Measurements from ENCODE around the gene RAPGEF5. TPM values are rescaled to one million over a fixed set of nuclear protein-coding genes. Genes with fewer than 3 reads are reported as not detected.
"Not testable (repeated sequence)": the region's sequence is repeated elsewhere in the genome, so short reads cannot be mapped to it uniquely, and the experiment has no call there.

The RAPGEF5 gene
- polyA plus RNA-seq, 1 of the 3 experiments (the other 2 are of a cell fraction): 1.2 TPM

DNA sequence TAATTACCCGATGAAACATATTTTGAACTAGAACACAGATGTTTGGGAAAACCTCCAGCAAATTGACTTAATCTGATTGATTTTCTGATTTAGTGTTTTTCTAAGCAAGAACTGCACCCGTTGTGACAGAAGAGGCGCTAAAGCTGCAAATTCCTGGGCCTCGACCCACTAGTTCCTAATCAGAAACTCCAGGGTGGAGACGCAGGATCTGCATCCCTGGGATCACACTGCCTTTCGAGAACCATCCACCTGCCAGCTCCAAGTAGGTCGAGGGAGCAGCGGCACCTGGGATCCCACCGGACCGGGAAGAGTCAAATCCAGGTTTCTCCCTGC lies 274.4 kb downstream of the RAPGEF5 start (continued):
- TF ChIP-seq, protein P1, sequence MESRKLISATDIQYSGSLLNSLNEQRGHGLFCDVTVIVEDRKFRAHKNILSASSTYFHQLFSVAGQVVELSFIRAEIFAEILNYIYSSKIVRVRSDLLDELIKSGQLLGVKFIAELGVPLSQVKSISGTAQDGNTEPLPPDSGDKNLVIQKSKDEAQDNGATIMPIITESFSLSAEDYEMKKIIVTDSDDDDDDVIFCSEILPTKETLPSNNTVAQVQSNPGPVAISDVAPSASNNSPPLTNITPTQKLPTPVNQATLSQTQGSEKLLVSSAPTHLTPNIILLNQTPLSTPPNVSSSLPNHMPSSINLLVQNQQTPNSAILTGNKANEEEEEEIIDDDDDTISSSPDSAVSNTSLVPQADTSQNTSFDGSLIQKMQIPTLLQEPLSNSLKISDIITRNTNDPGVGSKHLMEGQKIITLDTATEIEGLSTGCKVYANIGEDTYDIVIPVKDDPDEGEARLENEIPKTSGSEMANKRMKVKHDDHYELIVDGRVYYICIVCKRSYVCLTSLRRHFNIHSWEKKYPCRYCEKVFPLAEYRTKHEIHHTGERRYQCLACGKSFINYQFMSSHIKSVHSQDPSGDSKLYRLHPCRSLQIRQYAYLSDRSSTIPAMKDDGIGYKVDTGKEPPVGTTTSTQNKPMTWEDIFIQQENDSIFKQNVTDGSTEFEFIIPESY (IDR thresholded peaks at IDR 0.05; ENCODE audit: borderline replicate concordance, low read depth): no peak

DNA sequence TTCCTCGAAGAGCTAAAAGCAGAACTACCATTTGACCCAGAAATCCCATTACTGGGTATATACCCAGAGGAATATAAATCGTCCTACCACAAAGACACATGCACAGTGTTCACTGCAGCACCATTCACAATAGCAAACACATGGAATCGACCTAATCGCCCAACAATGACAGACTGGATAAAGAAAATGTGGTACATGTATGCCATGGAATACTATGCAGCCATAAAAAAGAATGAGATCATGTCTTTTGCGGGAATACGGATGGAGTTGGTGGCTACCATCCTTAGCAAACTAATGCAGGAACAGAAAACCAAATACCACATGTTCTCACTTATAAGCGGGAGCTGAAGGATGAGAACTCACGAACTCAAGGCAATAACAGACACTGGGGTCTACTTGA lies 276.7 kb downstream of the RAPGEF5 start:
- H2AFZ ChIP-seq (ENCODE audit: low read depth); H3F3A ChIP-seq (replicated peaks; ENCODE audit: insufficient read depth); H3K27ac ChIP-seq (ENCODE audit: low read depth in 2 of 2, low read length in 1 of 2); H3K9me2 ChIP-seq; POLR2A ChIA-PET; H3K4me3 ChIP-seq (ENCODE audit: low read depth in 2 of 2, low read length in 1 of 2); H3K9ac ChIP-seq; H3K36me3 ChIP-seq (replicated peaks in 1 of 2; ENCODE audit: control insufficient read depth in 1 of 2, insufficient read depth in 2 of 2, low read length in 1 of 2); H3K79me2 ChIP-seq (ENCODE audit: insufficient read depth); H4K20me1 ChIP-seq (ENCODE audit: insufficient read depth); H3K4me2 ChIP-seq; DNase-seq; H3K9me3 ChIP-seq: not testable (repeated sequence)
- Histone ChIP-seq H3K4me1 (ENCODE audit: control insufficient read depth in 1 of 2, insufficient read depth in 2 of 2, low read depth in 1 of 2, low read length in 1 of 2) (peaks cover 0 to 12% of the 10 kb centered on the region in 2 experiments; a peak in 2 of 4 replicates), H3K27me3 (ENCODE audit: insufficient read depth) (peaks cover 18% of the 10 kb centered on the region; the same call in 1 of the 2 replicates)
- CTCF ChIA-PET: interaction anchor here (0.8 to 1.0 kb wide), 2 partner anchors 18 to 420 kb away, joined by 3 read pairs; partner anchors contain the start of gene STEAP1B
- WGBS (ENCODE audit: low lambda C conversion rate): 45% methylated on average over 8 of the region's 8 CpGs

DNA sequence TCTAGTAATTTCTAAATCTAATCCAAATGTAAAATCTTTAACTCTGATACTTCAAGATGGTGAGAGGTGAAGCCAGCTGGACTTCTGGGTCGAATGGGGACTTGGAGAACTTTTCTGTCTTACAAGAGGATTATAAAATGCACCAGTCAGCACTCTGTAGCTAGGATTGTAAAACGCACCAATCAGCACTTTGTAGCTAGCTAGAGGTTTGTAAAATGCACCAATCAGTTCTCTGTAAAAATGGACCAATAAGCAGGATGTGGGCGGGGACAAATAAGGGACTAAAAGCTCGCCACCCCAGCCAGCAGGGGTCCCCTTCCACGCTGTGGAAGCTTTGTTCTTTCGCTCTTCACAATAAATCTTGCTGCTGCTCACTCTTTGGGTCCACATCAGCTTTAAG lies 278.1 kb downstream of the RAPGEF5 start:
- H3K27me3 ChIP-seq (ENCODE audit: insufficient read depth): peaks cover 31% of the 10 kb centered on the region; the same call in 1 of the 2 replicates
- 21% methylated on average over 6 of the region's 6 CpGs for WGBS (ENCODE audit: low lambda C conversion rate)
- H2AFZ ChIP-seq (ENCODE audit: low read depth); H3K4me3 ChIP-seq (ENCODE audit: low read depth in 2 of 2, low read length in 1 of 2); H3K4me2 ChIP-seq; DNase-seq; H3K79me2 ChIP-seq (ENCODE audit: insufficient read depth); H4K20me1 ChIP-seq (ENCODE audit: insufficient read depth); H3K27ac ChIP-seq (ENCODE audit: low read depth in 2 of 2, low read length in 1 of 2); H3K36me3 ChIP-seq (replicated peaks in 1 of 2; ENCODE audit: control insufficient read depth in 1 of 2, insufficient read depth in 2 of 2, low read length in 1 of 2); H3K9me3 ChIP-seq; H3K9me2 ChIP-seq; H3F3A ChIP-seq (replicated peaks; ENCODE audit: insufficient read depth); H3K9ac ChIP-seq; POLR2A ChIA-PET: not testable (repeated sequence)
- CTCF ChIA-PET: interaction anchor here (1.0 to 1.8 kb wide), 3 partner anchors 10 to 61 kb away, joined by 4 to 6 read pairs (median 4); no protein-coding TSS in a partner anchor
- H3K4me1 ChIP-seq (ENCODE audit: control insufficient read depth in 1 of 2, insufficient read depth in 2 of 2, low read depth in 1 of 2, low read length in 1 of 2): peaks cover 0 to 11% of the 10 kb centered on the region in 2 experiments; a peak in 2 of 4 replicates

GRCh38 chr7:22075561-22075960 lies 281.4 kb downstream of the RAPGEF5 start:
- ChIA-PET CTCF (interaction anchor here (0.7 to 3.3 kb wide), 6 partner anchors 8 to 579 kb away, joined by 3 to 8 read pairs (median 5); partner anchors contain the start of gene STEAP1B), POLR2A (no interaction called here)
- Histone ChIP-seq H3K9me2 (no peaks in the 10 kb centered on the region), H3K4me3 (ENCODE audit: low read depth in 2 of 2, low read length in 1 of 2) (no peak overlapping the region), H3K27me3 (ENCODE audit: insufficient read depth) (peaks cover 25% of the 10 kb centered on the region; the same call in 1 of the 2 replicates), H3F3A (replicated peaks; ENCODE audit: insufficient read depth) (no peaks in the 10 kb centered on the region), H2AFZ (ENCODE audit: low read depth) (no peak overlapping the region), H3K79me2 (ENCODE audit: insufficient read depth) (no peaks in the 10 kb centered on the region), H3K9me3 (no peaks in the 10 kb centered on the region; the same call in 1 of the 2 replicates), H3K9ac (no peak overlapping the region), H3K4me2 (no peak overlapping the region), H3K36me3 (replicated peaks in 1 of 2; ENCODE audit: control insufficient read depth in 1 of 2, insufficient read depth in 2 of 2, low read length in 1 of 2) (no peaks in the 10 kb centered on the region), H3K4me1 (ENCODE audit: control insufficient read depth in 1 of 2, insufficient read depth in 2 of 2, low read depth in 1 of 2, low read length in 1 of 2) (no peaks in the 10 kb centered on the region), H3K27ac (ENCODE audit: low read depth in 2 of 2, low read length in 1 of 2) (no peak overlapping the region), H4K20me1 (ENCODE audit: insufficient read depth) (no peaks in the 10 kb centered on the region)
- DNase-seq: no peak
- WGBS (ENCODE audit: low lambda C conversion rate): 3% methylated on average over 2 of the region's 2 CpGs
- TF ChIP-seq POLR2AphosphoS5 (IDR thresholded peaks at IDR 0.05; ENCODE audit: low read depth, low read length): no peak
- TF ChIP-seq NRF1 (IDR thresholded peaks at IDR 0.05; ENCODE audit: low read depth, low read length): no peak
- TF ChIP-seq JUND (IDR thresholded peaks at IDR 0.05): no peak
- TF ChIP-seq RCOR1 (IDR thresholded peaks at IDR 0.05; ENCODE audit: low read length): no peak
